CD4-positive, alpha-beta T cell (primary cell): ENCODE results near the gene MMP23B. TPM values are rescaled to one million over a fixed set of nuclear protein-coding genes. Genes with fewer than 3 reads are reported as not detected.
"Not testable (repeated sequence)": the region's sequence is repeated elsewhere in the genome, so short reads cannot be mapped to it uniquely, and the experiment has no call there.

Experiments
- ATAC-seq: fragments of 200-7000 bp; cut with Tn5 transposase; one replicate; pipeline ENCODE4 v1.10.0; 2022; ENCODE audit warnings: mild to moderate bottlenecking; ENCODE audit not compliant: poor library complexity
- CTCF ChIA-PET: fragments of 350-600 bp; sonication (Branson Sonifier 250); formaldehyde crosslinking; loops from one replicate; lab custom pipeline; 2021; ENCODE audit warnings: antibody characterized with exemption, inconsistent platforms; lab: Charles Lee
- POLR2A ChIA-PET: fragments of 350-600 bp; sonication (Branson Sonifier 250); formaldehyde crosslinking; loops from one replicate; lab custom pipeline; 2021; ENCODE audit warnings: antibody characterized with exemption, inconsistent platforms; lab: Charles Lee
- DNase-seq, 14 experiments: peaks; one replicate each; pipeline ENCODE4 v3.0.0-alpha.2; 2013 to 2020; ENCODE audit warnings: mixed read lengths in 2 of 14
- H3K27ac ChIP-seq, 2 donors: one replicate each; pipeline versions ENCODE4 v1.5.1 to v1.7.0; 2013; ENCODE audit warnings: low read length in 2 of 2, low read depth in 1 of 2, mild to moderate bottlenecking in 1 of 2
- H3K27me3 ChIP-seq, 2 experiments: 1 replicate in 1 of 2; 2 replicates in 1 of 2; pipeline versions ENCODE4 v1.6.1 to v1.7.0; 2013; ENCODE audit warnings: low read length in 2 of 2, control low read depth in 1 of 2, mild to moderate bottlenecking in 1 of 2, moderate library complexity in 1 of 2; ENCODE audit not compliant: insufficient read depth in 2 of 2, control insufficient read depth in 1 of 2
- H3K36me3 ChIP-seq: one replicate; pipeline ENCODE4 v1.6.1; 2013; ENCODE audit warnings: low read length, control low read depth; ENCODE audit not compliant: insufficient read depth
- H3K4me1 ChIP-seq: one replicate; pipeline ENCODE4 v1.6.1; 2013; ENCODE audit warnings: low read length, control low read depth; ENCODE audit not compliant: insufficient read depth
- H3K4me3 ChIP-seq: one replicate; pipeline ENCODE4 v1.5.1; 2013; ENCODE audit warnings: mild to moderate bottlenecking, low read length, moderate library complexity
- H3K9me3 ChIP-seq, 2 experiments: 1 replicate in 1 of 2; 2 replicates in 1 of 2; pipeline versions ENCODE4 v1.6.1 to v1.7.0; 2013; ENCODE audit warnings: low read length in 2 of 2, mild to moderate bottlenecking in 2 of 2, control low read depth in 1 of 2, moderate library complexity in 1 of 2; ENCODE audit not compliant: control insufficient read depth in 1 of 2, insufficient read depth in 1 of 2
- H3K27ac Mint-ChIP-seq: one replicate; pipeline ENCODE4 v1.8.0; 2020; ENCODE audit warnings: mixed read lengths
- H3K27me3 Mint-ChIP-seq: one replicate; pipeline ENCODE4 v1.8.0; 2021; ENCODE audit warnings: mixed read lengths
- H3K36me3 Mint-ChIP-seq: one replicate; pipeline ENCODE4 v1.8.0; 2021; ENCODE audit warnings: low read depth, mixed read lengths
- H3K4me1 Mint-ChIP-seq: one replicate; pipeline ENCODE4 v1.8.0; 2021; ENCODE audit warnings: low read depth, mixed read lengths
- H3K4me3 Mint-ChIP-seq: one replicate; pipeline ENCODE4 v1.8.0; 2020; ENCODE audit warnings: mild to moderate bottlenecking, mixed read lengths
- H3K9me3 Mint-ChIP-seq: one replicate; pipeline ENCODE4 v1.8.0; 2020; ENCODE audit warnings: mixed read lengths
- intact Hi-C, 2 experiments: fragments of 100-400 bp; cut with DNase I in 1 of 2; cut with micrococcal nuclease in 1 of 2; formaldehyde crosslinking; loops; one replicate each; pipeline versions ENCODE4 v1.15.1 to v1.9.0; 2023 to 2025; cut with DNase I, micrococcal nuclease
- total RNA-seq, 174 experiments: library from RNA in 2 of 174; stranded (reverse) in 2 of 174; gene quantifications; one replicate each; pipeline ENCODE4 v1.2.3 and lab custom pipeline; 2021 to 2026
- TF ChIP-seq, protein P1 (sequence below): fragments of 200-600 bp; IDR thresholded peaks from one replicate; pipeline ENCODE4 v1.8.0; 2022; ENCODE audit warnings: antibody characterized with exemption, mild to moderate bottlenecking

MMP23B gene
- total RNA-seq, 2 experiments from 2014 or later, result 3.0 to 3.7 TPM

- Histone ChIP-seq H3K27ac (no peak overlapping the region), H3K4me3 (no peak overlapping the region), H3K27me3 (no peaks in the 10 kb centered on the region), H3K4me1 (peaks cover 3% of the 10 kb centered on the region), H3K9me3 (no peaks in the 10 kb centered on the region), H3K36me3 (peaks cover 48% of the 10 kb centered on the region)
- Mint-ChIP-seq H3K27ac (no peak overlapping the region), H3K27me3 (no peaks in the 10 kb centered on the region), H3K4me3 (no peak overlapping the region), H3K36me3 (peaks cover 28% of the 10 kb centered on the region), H3K9me3 (no peaks in the 10 kb centered on the region), H3K4me1 (peaks cover 2% of the 10 kb centered on the region)
- DNase-seq (no peak), ATAC-seq (no peak)
- intact Hi-C loops, result no loop called here
- POLR2A ChIA-PET, result no interaction called here
- CTCF ChIA-PET, result no interaction called here
- TF ChIP-seq, protein P1, sequence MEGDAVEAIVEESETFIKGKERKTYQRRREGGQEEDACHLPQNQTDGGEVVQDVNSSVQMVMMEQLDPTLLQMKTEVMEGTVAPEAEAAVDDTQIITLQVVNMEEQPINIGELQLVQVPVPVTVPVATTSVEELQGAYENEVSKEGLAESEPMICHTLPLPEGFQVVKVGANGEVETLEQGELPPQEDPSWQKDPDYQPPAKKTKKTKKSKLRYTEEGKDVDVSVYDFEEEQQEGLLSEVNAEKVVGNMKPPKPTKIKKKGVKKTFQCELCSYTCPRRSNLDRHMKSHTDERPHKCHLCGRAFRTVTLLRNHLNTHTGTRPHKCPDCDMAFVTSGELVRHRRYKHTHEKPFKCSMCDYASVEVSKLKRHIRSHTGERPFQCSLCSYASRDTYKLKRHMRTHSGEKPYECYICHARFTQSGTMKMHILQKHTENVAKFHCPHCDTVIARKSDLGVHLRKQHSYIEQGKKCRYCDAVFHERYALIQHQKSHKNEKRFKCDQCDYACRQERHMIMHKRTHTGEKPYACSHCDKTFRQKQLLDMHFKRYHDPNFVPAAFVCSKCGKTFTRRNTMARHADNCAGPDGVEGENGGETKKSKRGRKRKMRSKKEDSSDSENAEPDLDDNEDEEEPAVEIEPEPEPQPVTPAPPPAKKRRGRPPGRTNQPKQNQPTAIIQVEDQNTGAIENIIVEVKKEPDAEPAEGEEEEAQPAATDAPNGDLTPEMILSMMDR, result no peak
These were observed 40.4 kb downstream of the MMP23B start for GRCh38 chr1:1672181-1672965.

DNA sequence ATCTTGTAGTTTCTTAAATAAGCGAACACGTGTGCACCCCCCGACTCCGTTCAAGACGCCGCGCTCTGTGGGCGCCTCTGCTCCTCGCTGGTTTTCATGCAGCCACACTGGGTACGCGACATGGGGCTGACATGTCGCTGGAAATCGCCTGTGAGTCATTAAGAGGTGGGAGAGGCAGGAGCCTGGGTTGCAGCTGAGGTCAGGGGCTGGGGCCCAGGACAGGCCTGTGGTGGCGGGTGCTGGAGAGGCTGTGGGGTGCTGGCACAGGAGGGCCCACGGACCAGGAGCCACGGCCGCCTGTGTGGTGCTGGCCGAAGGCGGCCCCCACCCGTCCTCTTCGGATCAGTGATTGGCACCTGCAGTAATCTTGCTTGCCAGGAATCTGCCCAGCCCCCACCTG lies 42.8 kb downstream of the MMP23B start:
- H3K27ac ChIP-seq, DNase-seq, POLR2A ChIA-PET, H3K27me3 ChIP-seq, ATAC-seq, H3K4me3 Mint-ChIP-seq, H3K27me3 Mint-ChIP-seq, H3K4me3 ChIP-seq, H3K9me3 Mint-ChIP-seq, H3K27ac Mint-ChIP-seq, CTCF ChIA-PET, H3K9me3 ChIP-seq, intact Hi-C loops: not testable (repeated sequence)
- peaks cover 23% of the 10 kb centered on the region for H3K4me1 Mint-ChIP-seq
- H3K36me3 ChIP-seq, result peaks cover 31% of the 10 kb centered on the region
- peaks cover 29% of the 10 kb centered on the region for H3K36me3 Mint-ChIP-seq
- H3K4me1 ChIP-seq, result peaks cover 21% of the 10 kb centered on the region

DNA sequence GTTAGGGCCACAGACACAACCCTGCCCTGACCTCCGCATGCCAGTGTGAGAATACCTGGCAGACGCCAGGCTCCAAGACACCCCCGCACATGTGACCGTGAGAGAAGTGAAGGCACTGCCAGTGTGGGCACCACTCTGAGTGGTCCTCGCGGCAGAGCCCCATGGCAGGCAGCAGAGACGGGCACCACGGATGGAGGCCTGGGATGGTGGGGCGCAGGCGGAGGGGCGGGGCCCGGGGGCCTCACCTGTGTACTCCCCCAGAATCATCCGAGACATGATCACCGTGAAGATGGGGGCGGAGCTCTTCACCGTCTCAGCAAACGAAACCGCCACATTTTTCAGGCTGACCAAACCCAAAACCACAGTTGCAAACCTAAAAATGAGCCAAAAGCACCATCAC lies 43.2 kb downstream of the MMP23B start:
- peaks cover 28% of the 10 kb centered on the region for H3K36me3 ChIP-seq
- intact Hi-C loops, H3K27me3 Mint-ChIP-seq, H3K4me3 Mint-ChIP-seq, H3K4me3 ChIP-seq, H3K9me3 Mint-ChIP-seq, POLR2A ChIA-PET, H3K9me3 ChIP-seq, ATAC-seq, CTCF ChIA-PET, DNase-seq, H3K27ac ChIP-seq, H3K27me3 ChIP-seq, H3K27ac Mint-ChIP-seq: not testable (repeated sequence)
- Mint-ChIP-seq H3K36me3 (peaks cover 25% of the 10 kb centered on the region), H3K4me1 (peaks cover 23% of the 10 kb centered on the region)
- peaks cover 21% of the 10 kb centered on the region for H3K4me1 ChIP-seq

- peaks cover 21% of the 10 kb centered on the region for H3K4me1 ChIP-seq
- POLR2A ChIA-PET, H3K27me3 Mint-ChIP-seq, H3K4me3 ChIP-seq, H3K4me3 Mint-ChIP-seq, H3K9me3 Mint-ChIP-seq, H3K27ac ChIP-seq, ATAC-seq, intact Hi-C loops, H3K9me3 ChIP-seq, DNase-seq, H3K27me3 ChIP-seq, H3K27ac Mint-ChIP-seq, CTCF ChIA-PET: not testable (repeated sequence)
- peaks cover 16% of the 10 kb centered on the region for H3K36me3 Mint-ChIP-seq
- peaks cover 22% of the 10 kb centered on the region for H3K36me3 ChIP-seq
- H3K4me1 Mint-ChIP-seq, result peaks cover 23% of the 10 kb centered on the region
These were observed 44.1 kb downstream of the MMP23B start for GRCh38 chr1:1676087-1676486.
